ENCODE measurements around the gene RPTOR. TPM values are rescaled to one million over a fixed set of nuclear protein-coding genes. Genes with fewer than 3 reads are reported as not detected.

Gene RPTOR
- total RNA-seq, 2 experiments from 2014 or later = 45.3 to 49.1 TPM

GRCh38 chr17:81008140-81008539, 463.5 kb downstream of the RPTOR start:
- intact Hi-C loops (cut with micrococcal nuclease) = no loop called here
- no peak overlapping the region for H3K27ac Mint-ChIP-seq
- H3K27me3 Mint-ChIP-seq = peaks cover 18% of the 10 kb centered on the region

GRCh38 chr17:81009136-81009535, 464.5 kb downstream of the RPTOR start:
- intact Hi-C loops (cut with micrococcal nuclease) = no loop called here
- ATAC-seq = no peak
- peaks cover 11% of the 10 kb centered on the region for H3K27me3 Mint-ChIP-seq
- ChIA-PET POLR2A (interaction anchor here (0.6 to 0.7 kb wide), 2 partner anchors 9 to 569 kb away, joined by 3 read pairs; no protein-coding TSS in a partner anchor), CTCF (interaction anchor here (1.3 to 2.8 kb wide), 3 partner anchors 15 to 93 kb away, joined by 4 to 9 read pairs (median 4); no protein-coding TSS in a partner anchor)
- peaks cover 7% of the 10 kb centered on the region for H3K9me3 Mint-ChIP-seq
- no peaks in the 10 kb centered on the region for H3K36me3 Mint-ChIP-seq (ENCODE audit: low read depth)
- no peak for TF ChIP-seq CTCF (IDR thresholded peaks at IDR 0.05)
- no peak for DNase-seq
- H3K4me3 Mint-ChIP-seq = no peak overlapping the region
- peaks cover 6% of the 10 kb centered on the region for H3K4me1 Mint-ChIP-seq (ENCODE audit: low read depth)
- H3K27ac Mint-ChIP-seq = no peak overlapping the region

More at GRCh38 chr17:81008140-81008539, 463.5 kb downstream of the RPTOR start:
- no peak for TF ChIP-seq CTCF (IDR thresholded peaks at IDR 0.05)
- no peak overlapping the region for H3K4me3 Mint-ChIP-seq
- ATAC-seq (no peak), DNase-seq (no peak)
- peaks cover 11% of the 10 kb centered on the region for H3K4me1 Mint-ChIP-seq (ENCODE audit: low read depth)
- no peaks in the 10 kb centered on the region for H3K36me3 Mint-ChIP-seq (ENCODE audit: low read depth)
- peaks cover 7% of the 10 kb centered on the region for H3K9me3 Mint-ChIP-seq
- ChIA-PET POLR2A (no interaction called here), CTCF (interaction anchor here (2.8 kb wide), 1 partner anchor 16 kb away, joined by 9 read pairs; no protein-coding TSS in a partner anchor)

GRCh38 chr17:81010935-81011334, 466.3 kb downstream of the RPTOR start:
- ChIA-PET POLR2A (no interaction called here), CTCF (interaction anchor here (1.3 to 2.8 kb wide), 3 partner anchors 13 to 91 kb away, joined by 3 to 9 read pairs (median 4); no protein-coding TSS in a partner anchor)
- Mint-ChIP-seq H3K4me3 (no peak overlapping the region), H3K36me3 (ENCODE audit: low read depth) (peaks cover 2% of the 10 kb centered on the region), H3K27ac (no peak overlapping the region), H3K4me1 (ENCODE audit: low read depth) (no peaks in the 10 kb centered on the region), H3K9me3 (peaks cover 7% of the 10 kb centered on the region), H3K27me3 (peaks cover 6% of the 10 kb centered on the region)
- DNase-seq = no peak
- intact Hi-C loops (cut with micrococcal nuclease) = no loop called here
- ATAC-seq = no peak
- TF ChIP-seq CTCF (IDR thresholded peaks at IDR 0.05) = no peak

- H3K4me1 Mint-ChIP-seq (ENCODE audit: low read depth) = peaks cover 4% of the 10 kb centered on the region
- TF ChIP-seq CTCF (IDR thresholded peaks at IDR 0.05) = no peak
- peaks cover 8% of the 10 kb centered on the region for H3K36me3 Mint-ChIP-seq (ENCODE audit: low read depth)
- intact Hi-C loops (cut with micrococcal nuclease) = no loop called here
- no peak for ATAC-seq
- H3K27me3 Mint-ChIP-seq = peaks cover under 1% of the 10 kb centered on the region
- no peak for DNase-seq
- ChIA-PET CTCF (no interaction called here), POLR2A (no interaction called here)
- H3K4me3 Mint-ChIP-seq = no peak overlapping the region
- no peak overlapping the region for H3K27ac Mint-ChIP-seq
- H3K9me3 Mint-ChIP-seq = peaks cover 11% of the 10 kb centered on the region
Measured at GRCh38 chr17:81011951-81012350, 467.3 kb downstream of the RPTOR start.

GRCh38 chr17:81012574-81013447, 468.2 kb downstream of the RPTOR start:
- peaks cover 11% of the 10 kb centered on the region for H3K9me3 Mint-ChIP-seq
- H3K27ac Mint-ChIP-seq = no peak overlapping the region
- H3K36me3 Mint-ChIP-seq (ENCODE audit: low read depth) = peaks cover 9% of the 10 kb centered on the region
- POLR2A ChIA-PET = no interaction called here
- DNase-seq = no peak
- H3K4me3 Mint-ChIP-seq = no peak overlapping the region
- ATAC-seq = no peak
- TF ChIP-seq CTCF (IDR thresholded peaks at IDR 0.05) = no peak
- H3K27me3 Mint-ChIP-seq = no peaks in the 10 kb centered on the region
- CTCF ChIA-PET = interaction anchor here (1.0 kb wide), 2 partner anchors 11 to 85 kb away, joined by 3 read pairs; no protein-coding TSS in a partner anchor
- peaks cover 7% of the 10 kb centered on the region for H3K4me1 Mint-ChIP-seq (ENCODE audit: low read depth)
- intact Hi-C loops (cut with micrococcal nuclease) = no loop called here

Data from activated CD8-positive, alpha-beta T cell treated with anti-CD3 and anti-CD28 coated beads for 36 hours (primary cell).